Erythroblast (primary cell): ENCODE measurements around the gene ELK1.

Experiments used
- GATA1 ChIP-seq: IDR thresholded peaks from 2 replicates; pipeline ENCODE4 v1.6.1; 2011; ENCODE audit warnings: low read depth, mild to moderate bottlenecking, control low read depth, low read length, moderate library complexity
- POLR2A ChIP-seq: IDR thresholded peaks from 2 replicates; pipeline ENCODE4 v1.6.1; 2011; ENCODE audit warnings: mild to moderate bottlenecking, low read length

GRCh38 chrX:47632666-47633065, 17.7 kb downstream of the ELK1 start:
- no peak for TF ChIP-seq POLR2A
- no peak for TF ChIP-seq GATA1
